Uterus (tissue), 2 donors: Measurements from ENCODE around the gene NAPEPLD.

Experiments
- POLR2A ChIP-seq, 2 donors: fragments of 450-650 bp; IDR thresholded peaks; one replicate each; pipeline ENCODE4 v1.6.1; 2016; ENCODE audit warnings: antibody characterized with exemption in 2 of 2, mild to moderate bottlenecking in 1 of 2, moderate library complexity in 1 of 2
- TF ChIP-seq, protein P1 (sequence below), 4 experiments: fragments of 200-600 bp in 2 of 4; fragments of 450-650 bp in 2 of 4; sonication (generic) in 2 of 4; IDR thresholded peaks; one replicate each; pipeline ENCODE4 v1.5.1; 2016 to 2019; ENCODE audit warnings: antibody characterized with exemption in 4 of 4, mild to moderate bottlenecking in 2 of 4, moderate library complexity in 1 of 4

- TF ChIP-seq, protein P1, sequence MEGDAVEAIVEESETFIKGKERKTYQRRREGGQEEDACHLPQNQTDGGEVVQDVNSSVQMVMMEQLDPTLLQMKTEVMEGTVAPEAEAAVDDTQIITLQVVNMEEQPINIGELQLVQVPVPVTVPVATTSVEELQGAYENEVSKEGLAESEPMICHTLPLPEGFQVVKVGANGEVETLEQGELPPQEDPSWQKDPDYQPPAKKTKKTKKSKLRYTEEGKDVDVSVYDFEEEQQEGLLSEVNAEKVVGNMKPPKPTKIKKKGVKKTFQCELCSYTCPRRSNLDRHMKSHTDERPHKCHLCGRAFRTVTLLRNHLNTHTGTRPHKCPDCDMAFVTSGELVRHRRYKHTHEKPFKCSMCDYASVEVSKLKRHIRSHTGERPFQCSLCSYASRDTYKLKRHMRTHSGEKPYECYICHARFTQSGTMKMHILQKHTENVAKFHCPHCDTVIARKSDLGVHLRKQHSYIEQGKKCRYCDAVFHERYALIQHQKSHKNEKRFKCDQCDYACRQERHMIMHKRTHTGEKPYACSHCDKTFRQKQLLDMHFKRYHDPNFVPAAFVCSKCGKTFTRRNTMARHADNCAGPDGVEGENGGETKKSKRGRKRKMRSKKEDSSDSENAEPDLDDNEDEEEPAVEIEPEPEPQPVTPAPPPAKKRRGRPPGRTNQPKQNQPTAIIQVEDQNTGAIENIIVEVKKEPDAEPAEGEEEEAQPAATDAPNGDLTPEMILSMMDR (IDR thresholded peaks at IDR 0.05): no peak
- TF ChIP-seq POLR2A (IDR thresholded peaks at IDR 0.05): no peak
These were observed 27.3 kb downstream of the NAPEPLD start for GRCh38 chr7:103121641-103122040.
